ENCODE results near the gene BTBD7.

The BTBD7 gene

DNA sequence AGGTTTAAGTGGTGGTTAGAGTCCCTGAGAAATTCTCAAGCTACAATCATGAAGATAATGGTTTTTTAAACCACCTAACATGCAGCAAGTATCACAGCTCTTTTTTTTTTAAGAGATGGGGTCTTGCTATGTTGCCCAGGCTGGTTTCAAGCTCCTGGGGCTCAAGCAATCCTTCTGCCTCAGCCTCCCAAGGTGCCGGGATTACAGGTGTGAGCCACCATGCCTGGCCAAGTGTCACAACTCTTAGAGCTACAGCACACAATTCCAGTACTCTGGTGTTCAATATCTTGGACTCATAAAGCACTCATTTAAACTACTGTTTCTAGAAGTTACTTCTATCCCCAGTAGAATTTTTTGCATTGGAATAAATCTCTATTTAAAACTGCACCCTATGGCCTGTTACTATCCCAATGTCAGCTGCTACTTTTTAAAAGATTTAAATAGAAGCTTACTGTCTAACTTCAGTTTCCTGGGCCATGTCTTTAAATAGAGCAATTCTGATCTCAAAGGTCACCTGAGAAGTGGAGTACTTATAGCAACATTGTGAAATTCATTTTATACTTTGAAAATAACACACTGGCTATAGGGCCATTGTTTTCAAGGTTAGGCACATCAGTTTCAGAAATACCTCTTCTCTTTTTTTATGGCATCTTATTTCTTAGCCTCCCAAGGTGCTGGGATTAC is 137.4 kb downstream of the BTBD7 start:
- no peaks in the 10 kb centered on the region; a peak in 3 of 22 replicates for H4K20me1 ChIP-seq
- H3K9me3 ChIP-seq (replicated peaks in 1 of 11): no peaks in the 10 kb centered on the region
- H3K4me3 ChIP-seq: no peak overlapping the region
- TF ChIP-seq Cebpa-rat (IDR thresholded peaks at IDR 0.05): no peak
- H3K9ac ChIP-seq: no peak overlapping the region
- H3K27ac ChIP-seq: no peak overlapping the region
- H3K36me3 ChIP-seq: peaks cover 14 to 58% (median 27%) of the 10 kb centered on the region in 11 experiments; a peak in 21 of 22 replicates
- no peaks in the 10 kb centered on the region for H3K27me3 ChIP-seq
- peaks cover 0 to 29% (median 0%) of the 10 kb centered on the region in 10 experiments; a peak in 7 of 20 replicates for H3K4me1 ChIP-seq
- H3K4me2 ChIP-seq: no peak overlapping the region
